Measurements from ENCODE around the gene PM20D1.

PM20D1 gene

DNA sequence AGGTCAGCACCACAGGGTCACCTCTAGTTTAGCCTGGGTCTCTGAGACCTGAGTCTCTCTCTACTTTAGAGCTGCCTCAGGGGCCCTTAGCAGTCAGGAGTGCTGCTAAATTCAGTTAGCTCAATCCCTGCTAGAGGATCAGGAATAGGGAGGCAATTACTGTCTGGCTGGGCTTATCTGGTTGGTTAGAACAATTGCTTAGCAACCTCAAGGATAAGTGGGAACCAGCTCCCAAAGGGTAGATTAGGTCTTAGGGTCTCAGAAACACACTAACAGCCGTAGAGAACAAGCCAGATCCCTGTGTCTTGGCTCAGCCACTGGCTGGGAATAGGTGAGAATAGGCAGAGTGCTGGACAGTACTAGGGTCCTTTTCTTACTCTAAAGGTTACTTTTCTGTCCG is 7.7 kb downstream of the PM20D1 start:
- TF ChIP-seq, protein P1, sequence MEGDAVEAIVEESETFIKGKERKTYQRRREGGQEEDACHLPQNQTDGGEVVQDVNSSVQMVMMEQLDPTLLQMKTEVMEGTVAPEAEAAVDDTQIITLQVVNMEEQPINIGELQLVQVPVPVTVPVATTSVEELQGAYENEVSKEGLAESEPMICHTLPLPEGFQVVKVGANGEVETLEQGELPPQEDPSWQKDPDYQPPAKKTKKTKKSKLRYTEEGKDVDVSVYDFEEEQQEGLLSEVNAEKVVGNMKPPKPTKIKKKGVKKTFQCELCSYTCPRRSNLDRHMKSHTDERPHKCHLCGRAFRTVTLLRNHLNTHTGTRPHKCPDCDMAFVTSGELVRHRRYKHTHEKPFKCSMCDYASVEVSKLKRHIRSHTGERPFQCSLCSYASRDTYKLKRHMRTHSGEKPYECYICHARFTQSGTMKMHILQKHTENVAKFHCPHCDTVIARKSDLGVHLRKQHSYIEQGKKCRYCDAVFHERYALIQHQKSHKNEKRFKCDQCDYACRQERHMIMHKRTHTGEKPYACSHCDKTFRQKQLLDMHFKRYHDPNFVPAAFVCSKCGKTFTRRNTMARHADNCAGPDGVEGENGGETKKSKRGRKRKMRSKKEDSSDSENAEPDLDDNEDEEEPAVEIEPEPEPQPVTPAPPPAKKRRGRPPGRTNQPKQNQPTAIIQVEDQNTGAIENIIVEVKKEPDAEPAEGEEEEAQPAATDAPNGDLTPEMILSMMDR (IDR thresholded peaks at IDR 0.05; ENCODE audit: unreplicated experiment in 3 of 3), result no peak
- Mint-ChIP-seq H3K36me3 (ENCODE audit: low read depth) (peaks cover 5% of the 10 kb centered on the region), H3K27me3 (ENCODE audit: low read depth) (no peaks in the 10 kb centered on the region), H3K9me3 (no peaks in the 10 kb centered on the region), H3K27ac (no peak overlapping the region), H3K4me3 (no peak overlapping the region), H3K4me1 (peaks cover 12% of the 10 kb centered on the region)

DNA sequence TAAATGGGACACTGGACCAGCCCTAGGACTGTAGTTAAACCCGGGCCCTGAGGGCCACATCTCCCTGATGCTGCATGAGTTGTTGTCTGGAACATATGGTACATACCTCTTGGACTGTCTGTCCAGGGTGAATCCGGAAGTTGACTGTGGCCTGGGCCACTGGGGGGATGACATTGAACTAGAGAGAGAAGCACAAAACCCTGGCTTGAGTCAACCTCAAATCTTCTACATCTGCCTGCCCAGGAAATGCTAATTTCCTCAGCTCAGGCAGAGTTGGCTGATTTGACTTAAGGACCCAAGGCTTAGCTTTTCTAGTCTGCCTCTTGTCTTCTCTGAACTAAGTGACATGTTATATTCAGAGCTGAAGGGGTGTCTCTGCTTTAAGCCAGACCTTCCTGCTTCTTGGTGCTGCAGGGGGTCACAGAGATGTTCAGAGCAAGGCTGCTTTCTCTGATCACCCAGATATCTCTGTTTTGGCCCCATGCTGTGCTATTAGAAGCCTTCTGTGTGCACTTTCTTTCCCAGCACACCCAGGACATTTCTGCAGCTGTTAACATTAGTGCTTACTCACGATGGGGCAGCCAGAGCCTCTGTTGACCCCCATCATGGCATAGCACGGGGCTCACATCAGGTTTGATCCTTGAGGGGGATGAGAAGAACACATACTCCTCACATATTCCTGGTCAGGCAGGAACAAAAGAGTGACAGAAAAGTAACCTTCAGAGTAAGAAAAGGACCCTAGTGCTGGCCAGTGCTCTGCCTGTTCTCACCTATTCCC is 9.6 kb downstream of the PM20D1 start:
- Mint-ChIP-seq H3K4me1 (peaks cover 12% of the 10 kb centered on the region), H3K4me3 (no peak overlapping the region), H3K9me3 (no peaks in the 10 kb centered on the region), H3K27me3 (ENCODE audit: low read depth) (no peaks in the 10 kb centered on the region), H3K27ac (no peak overlapping the region), H3K36me3 (ENCODE audit: low read depth) (peaks cover 5% of the 10 kb centered on the region)
- TF ChIP-seq, protein P1 (IDR thresholded peaks at IDR 0.05; ENCODE audit: unreplicated experiment in 3 of 3), result no peak

DNA sequence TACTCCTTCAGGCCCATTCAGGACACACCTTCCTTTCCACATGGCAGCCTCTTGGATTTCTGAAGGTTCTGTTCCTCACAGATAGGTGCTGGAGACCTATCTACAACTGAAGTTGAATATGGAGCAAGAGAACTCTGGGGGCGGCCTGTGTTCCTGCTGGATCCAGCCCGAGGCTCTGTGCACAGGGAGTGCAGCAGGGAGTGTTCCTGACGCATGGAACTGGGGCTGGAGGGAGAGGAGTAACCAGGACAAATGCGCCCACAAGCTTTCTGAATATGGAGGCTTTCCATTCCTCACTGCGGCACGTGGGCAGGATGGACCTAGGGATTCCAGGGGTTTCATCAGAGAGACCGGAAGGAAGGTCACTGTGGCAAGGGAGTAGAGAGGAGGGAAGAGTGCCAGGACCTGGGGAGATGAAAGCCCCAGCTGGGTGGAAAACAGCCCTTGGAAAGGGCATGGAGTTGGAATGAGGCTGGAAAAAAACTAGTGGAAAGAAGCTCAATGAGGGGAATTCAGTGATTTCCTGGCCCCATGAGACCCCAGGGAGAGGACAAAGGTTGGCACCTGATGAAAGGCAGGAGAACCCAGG is 12.5 kb downstream of the PM20D1 start:
- Mint-ChIP-seq H3K36me3 (ENCODE audit: low read depth) (no peaks in the 10 kb centered on the region), H3K27ac (no peak overlapping the region), H3K4me1 (peaks cover 16% of the 10 kb centered on the region), H3K27me3 (ENCODE audit: low read depth) (no peaks in the 10 kb centered on the region), H3K4me3 (no peak overlapping the region), H3K9me3 (no peaks in the 10 kb centered on the region)
- TF ChIP-seq, protein P1 (IDR thresholded peaks at IDR 0.05; ENCODE audit: unreplicated experiment in 3 of 3), result no peak

DNA sequence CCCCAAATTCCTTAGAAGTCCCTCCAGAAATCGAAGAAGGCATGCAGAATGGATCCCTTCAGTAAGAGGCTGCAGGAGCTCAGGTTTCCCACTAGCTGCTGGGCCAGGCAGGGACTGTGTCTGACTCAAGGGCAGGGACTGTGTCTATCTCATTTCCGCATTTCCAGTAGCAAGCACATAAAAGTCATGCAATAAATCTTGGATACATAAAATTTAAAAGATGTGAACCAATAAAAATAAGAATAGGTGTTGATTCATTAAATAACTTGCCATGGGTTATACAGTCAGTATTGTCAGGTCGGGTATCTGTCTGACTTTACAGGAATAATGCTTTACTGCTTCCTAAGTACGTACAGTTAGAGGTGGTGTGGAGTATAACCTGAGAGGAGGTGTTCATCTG is 15.2 kb downstream of the PM20D1 start:
- Mint-ChIP-seq H3K4me3 (no peak overlapping the region), H3K4me1 (peaks cover 24% of the 10 kb centered on the region), H3K36me3 (ENCODE audit: low read depth) (no peaks in the 10 kb centered on the region), H3K27me3 (ENCODE audit: low read depth) (no peaks in the 10 kb centered on the region), H3K9me3 (no peaks in the 10 kb centered on the region), H3K27ac (peak overlapping the region in 1 of 3 experiments; percentile 69)
- TF ChIP-seq, protein P1 (IDR thresholded peaks at IDR 0.05; ENCODE audit: unreplicated experiment in 3 of 3), result no peak

DNA sequence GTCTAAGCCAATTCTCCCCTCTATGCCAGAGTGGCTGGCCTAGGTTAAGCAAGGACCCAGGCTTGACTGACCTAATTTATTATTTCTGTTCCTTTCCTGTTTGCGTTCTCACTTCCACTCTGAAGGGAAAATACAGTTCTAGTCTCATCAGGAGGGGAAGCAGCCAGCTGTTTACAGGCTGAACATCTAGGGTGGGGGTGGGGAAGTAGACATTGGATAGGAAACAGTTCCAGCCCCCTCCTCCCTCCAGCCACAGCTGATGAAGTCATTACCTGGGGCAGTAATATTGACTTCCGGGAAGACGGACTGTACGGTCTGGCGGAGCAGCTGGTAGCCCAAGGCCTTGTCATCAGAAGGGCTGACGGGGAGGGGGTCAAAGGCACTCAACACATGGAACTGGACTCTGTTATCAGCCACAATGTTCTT is 17.6 kb downstream of the PM20D1 start:
- TF ChIP-seq, protein P1 (IDR thresholded peaks at IDR 0.05; ENCODE audit: unreplicated experiment in 3 of 3), result no peak
- H3K4me1 Mint-ChIP-seq, result peaks cover 24% of the 10 kb centered on the region
- H3K27ac Mint-ChIP-seq, result peak overlapping the region; percentile 27 to 60 (median 44)
- no peaks in the 10 kb centered on the region for H3K36me3 Mint-ChIP-seq (ENCODE audit: low read depth)
- H3K27me3 Mint-ChIP-seq (ENCODE audit: low read depth), result no peaks in the 10 kb centered on the region
- H3K4me3 Mint-ChIP-seq, result no peak overlapping the region
- no peaks in the 10 kb centered on the region for H3K9me3 Mint-ChIP-seq

Measured in nephron (organoid).